HFF-Myc (cell line): ENCODE measurements around the gene FHIP2A.
"Not testable (repeated sequence)": the region's sequence is repeated elsewhere in the genome, so short reads cannot be mapped to it uniquely, and the experiment has no call there.

Experiments used
- DNase-seq: peaks from one replicate; pipeline ENCODE4 v3.0.0-alpha.2; 2011; ENCODE audit warnings: low read depth; ENCODE audit errors: extremely low read depth
- H3K4me3 ChIP-seq: replicated peaks from 2 replicates; pipeline ENCODE4 v1.5.1; 2011; ENCODE audit warnings: low read depth, mild to moderate bottlenecking, control low read depth, low read length
- CTCF ChIP-seq: IDR thresholded peaks from 2 replicates; pipeline ENCODE4 v1.5.1; 2012; ENCODE audit warnings: mild to moderate bottlenecking, low read depth, low read length, control low read depth; ENCODE audit errors: missing control alignments

Gene FHIP2A

GRCh38 chr10:114782666-114783065 is 38.9 kb upstream of the FHIP2A start:
- DNase-seq = no peak
- TF ChIP-seq CTCF = no peak
- no peak overlapping the region for H3K4me3 ChIP-seq

GRCh38 chr10:114783686-114784085 is 37.9 kb upstream of the FHIP2A start:
- DNase-seq = no peak
- H3K4me3 ChIP-seq = no peak overlapping the region
- no peak for TF ChIP-seq CTCF

- DNase-seq, H3K4me3 ChIP-seq: not testable (repeated sequence)
- TF ChIP-seq CTCF = peak; percentile 42
Observed at GRCh38 chr10:114786492-114786891, 35.1 kb upstream of the FHIP2A start.

GRCh38 chr10:114787131-114787530 is 34.4 kb upstream of the FHIP2A start:
- not testable (repeated sequence) for DNase-seq, H3K4me3 ChIP-seq

GRCh38 chr10:114791768-114792167 is 29.8 kb upstream of the FHIP2A start:
- no peak for TF ChIP-seq CTCF
- DNase-seq = no peak
- no peak overlapping the region for H3K4me3 ChIP-seq

- TF ChIP-seq CTCF = no peak
- no peak for DNase-seq
- H3K4me3 ChIP-seq = no peak overlapping the region
Observed at GRCh38 chr10:114795039-114795438, 26.5 kb upstream of the FHIP2A start.

- no peak overlapping the region for H3K4me3 ChIP-seq
- no peak for DNase-seq
- no peak for TF ChIP-seq CTCF
Observed at GRCh38 chr10:114800361-114800760, 21.2 kb upstream of the FHIP2A start.
